Measurements from ENCODE around the gene PSMD5. TPM values are rescaled to one million over a fixed set of nuclear protein-coding genes. Genes with fewer than 3 reads are reported as not detected.

Gene PSMD5
- total and polyA plus RNA-seq, 2 of the 4 experiments (the other 2 are of a cell fraction), result 25.6 to 26.1 TPM

DNA sequence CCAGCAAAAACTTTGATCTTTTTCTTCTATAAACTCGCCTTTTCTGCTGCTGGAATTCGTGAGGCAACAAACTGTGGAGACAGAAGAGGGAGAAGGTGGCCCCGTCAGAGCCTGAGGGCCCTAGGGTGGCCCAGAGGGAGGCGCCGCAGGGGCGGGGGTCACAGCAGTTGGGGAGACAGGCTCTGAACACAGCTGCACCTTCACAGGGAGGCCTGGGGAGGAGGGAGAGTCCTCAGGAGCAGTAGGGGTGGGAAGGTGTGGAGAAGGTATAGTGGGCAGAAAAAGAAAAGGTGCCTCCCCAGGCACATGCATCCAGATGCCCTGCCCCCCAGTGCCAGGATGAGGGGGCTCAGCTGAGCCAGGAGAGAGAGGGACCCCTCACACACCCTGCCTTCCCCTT lies 19.2 kb upstream of the PSMD5 start:
- Histone ChIP-seq H4K91ac (ENCODE audit: insufficient read depth, low read depth, low read length) (no peak overlapping the region), H2AK5ac (ENCODE audit: low read depth, low read length) (no peak overlapping the region), H3K4me3 (ENCODE audit: insufficient read depth, low read depth, low read length) (no peak overlapping the region), H3K9me3 (ENCODE audit: control insufficient read depth, insufficient read depth, low read length) (no peaks in the 10 kb centered on the region), H3K79me1 (ENCODE audit: low read depth in 1 of 2, low read length in 2 of 2) (peaks cover 2 to 5% of the 10 kb centered on the region in 2 experiments; a peak in 2 of 4 replicates), H2BK20ac (ENCODE audit: low read depth, low read length) (no peak overlapping the region), H3K4me1 (ENCODE audit: control insufficient read depth, insufficient read depth, low read length) (no peaks in the 10 kb centered on the region), H3K36me3 (ENCODE audit: control insufficient read depth, insufficient read depth, low read length) (peaks cover 55% of the 10 kb centered on the region), H4K5ac (ENCODE audit: low read depth, low read length) (no peak overlapping the region), H4K20me1 (ENCODE audit: insufficient read depth, low read length) (no peaks in the 10 kb centered on the region), H2AFZ (replicated peaks; ENCODE audit: low read length, poor library complexity) (no peak overlapping the region), H3K9me1 (ENCODE audit: insufficient read depth, low read length) (0 out of 2 replicates have a peak, but pooled peaks cover 2% of the 10 kb centered on the region), H3K27ac (ENCODE audit: insufficient read depth, low read length) (no peak overlapping the region), H3K4ac (ENCODE audit: low read depth, low read length) (no peak overlapping the region), H2BK15ac (ENCODE audit: low read depth, low read length) (no peak overlapping the region), H3K18ac (ENCODE audit: low read depth, low read length) (no peak overlapping the region), H3K27me3 (ENCODE audit: control insufficient read depth, insufficient read depth, low read length) (no peaks in the 10 kb centered on the region), H3K9ac (ENCODE audit: low read depth, low read length) (no peak overlapping the region), H2BK120ac (ENCODE audit: low read depth, low read length) (no peak overlapping the region), H3K14ac (replicated peaks; ENCODE audit: low read depth, low read length) (no peak overlapping the region), H2AK9ac (replicated peaks; ENCODE audit: low read depth, low read length, poor library complexity) (no peak overlapping the region), H2BK5ac (ENCODE audit: low read depth, low read length, poor library complexity, severe bottlenecking) (no peak overlapping the region), H4K8ac (ENCODE audit: low read depth in 2 of 2, low read length in 2 of 2) (no peak overlapping the region), H3K4me2 (ENCODE audit: low read depth, low read length) (no peak overlapping the region), H3K56ac (ENCODE audit: extremely low read depth, insufficient read depth, low read length) (no peak overlapping the region), H3K23ac (ENCODE audit: low read depth, low read length) (no peak overlapping the region)
- no peak for ATAC-seq (ENCODE audit: low read depth)
- in situ Hi-C loops (cut with MboI; ENCODE audit: low sequenced_read_pairs) (no loop called here), intact Hi-C loops (cut with micrococcal nuclease) (no loop called here), dilution Hi-C loops (cut with HindIII; ENCODE audit: low sequenced_read_pairs, unreplicated experiment) (no loop called here)
- no peak for DNase-seq
- TF ChIP-seq MXI1 (IDR thresholded peaks at IDR 0.05; ENCODE audit: borderline replicate concordance, low read depth, low read length) (no peak), NFE2L2 (IDR thresholded peaks at IDR 0.05; ENCODE audit: low read depth, low read length) (no peak), ELK1 (IDR thresholded peaks at IDR 0.05; ENCODE audit: borderline replicate concordance, low read depth, low read length) (no peak), CHD1 (IDR thresholded peaks at IDR 0.05; ENCODE audit: low read depth, low read length) (no peak), CEBPB (IDR thresholded peaks at IDR 0.05; ENCODE audit: low read depth, low read length) (no peak), SMC3 (IDR thresholded peaks at IDR 0.05; ENCODE audit: low read depth, low read length) (no peak), MAZ (IDR thresholded peaks at IDR 0.05; ENCODE audit: borderline replicate concordance, low read depth, low read length) (no peak)
- TF ChIP-seq, protein P1, sequence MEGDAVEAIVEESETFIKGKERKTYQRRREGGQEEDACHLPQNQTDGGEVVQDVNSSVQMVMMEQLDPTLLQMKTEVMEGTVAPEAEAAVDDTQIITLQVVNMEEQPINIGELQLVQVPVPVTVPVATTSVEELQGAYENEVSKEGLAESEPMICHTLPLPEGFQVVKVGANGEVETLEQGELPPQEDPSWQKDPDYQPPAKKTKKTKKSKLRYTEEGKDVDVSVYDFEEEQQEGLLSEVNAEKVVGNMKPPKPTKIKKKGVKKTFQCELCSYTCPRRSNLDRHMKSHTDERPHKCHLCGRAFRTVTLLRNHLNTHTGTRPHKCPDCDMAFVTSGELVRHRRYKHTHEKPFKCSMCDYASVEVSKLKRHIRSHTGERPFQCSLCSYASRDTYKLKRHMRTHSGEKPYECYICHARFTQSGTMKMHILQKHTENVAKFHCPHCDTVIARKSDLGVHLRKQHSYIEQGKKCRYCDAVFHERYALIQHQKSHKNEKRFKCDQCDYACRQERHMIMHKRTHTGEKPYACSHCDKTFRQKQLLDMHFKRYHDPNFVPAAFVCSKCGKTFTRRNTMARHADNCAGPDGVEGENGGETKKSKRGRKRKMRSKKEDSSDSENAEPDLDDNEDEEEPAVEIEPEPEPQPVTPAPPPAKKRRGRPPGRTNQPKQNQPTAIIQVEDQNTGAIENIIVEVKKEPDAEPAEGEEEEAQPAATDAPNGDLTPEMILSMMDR (conservative IDR thresholded peaks at IDR 0.05; ENCODE audit: low read depth, low read length), result no peak
- BruUV-seq (replicated peaks), result no TSS peak
- WGBS, 2 experiments (ENCODE audit: extremely low coverage in 2 of 2, insufficient read length in 1 of 2), result no CpG with 5 or more reads among the region's 6 CpGs
- POLR2A ChIA-PET (ENCODE audit: unreplicated experiment), result no interaction called here
- CTCF ChIA-PET, result no interaction called here

Measured in IMR-90 (cell line).